SH-SY5Y (cell line): ENCODE data around the gene RSPH6A.

ENCODE experiments used
- GATA2 ChIP-seq: IDR thresholded peaks from 2 replicates; pipeline ENCODE4 v1.6.1; 2011; ENCODE audit warnings: mild to moderate bottlenecking, low read depth, low read length
- GATA3 ChIP-seq: IDR thresholded peaks from 2 replicates; pipeline ENCODE4 v1.6.1; 2011; ENCODE audit warnings: low read depth, mild to moderate bottlenecking, low read length, moderate library complexity

- no peak for TF ChIP-seq GATA3
- no peak for TF ChIP-seq GATA2
These were observed 5.4 kb downstream of the RSPH6A start for GRCh38 chr19:45809643-45810159.
